Panc1 (cell line): ENCODE measurements around the gene NFATC3. TPM values are rescaled to one million over a fixed set of nuclear protein-coding genes. Genes with fewer than 3 reads are reported as not detected.

Experiments
- ATAC-seq: fragments of 200-7000 bp; cut with Tn5 transposase; 2 replicates; pipeline ENCODE4 v1.9.1; 2020; ENCODE audit warnings: mild to moderate bottlenecking, moderate library complexity
- BruUV-seq: library from RNA; stranded (reverse); fragments of 400-500 nt; replicated peaks from 2 replicates; lab custom pipeline; 2021; lab: Mats Ljungman, UMichigan
- CTCF ChIA-PET: fragments of 300-600 bp; sonication (Branson Sonifier 250); formaldehyde crosslinking; loops from one replicate; lab custom pipeline; 2022; ENCODE audit warnings: antibody characterized with exemption; lab: Charles Lee
- POLR2A ChIA-PET: fragments of 300-600 bp; sonication (Branson Sonifier 250); formaldehyde crosslinking; loops from one replicate; lab custom pipeline; 2022; ENCODE audit warnings: antibody characterized with exemption; lab: Charles Lee
- DNase-seq: peaks from one replicate; pipeline ENCODE4 v3.0.0-alpha.2; 2010; ENCODE audit warnings: low read depth, low spot score
- H3K27ac ChIP-seq: 2 replicates; pipeline ENCODE4 v1.5.1; 2011; ENCODE audit warnings: mild to moderate bottlenecking, low read length, inconsistent platforms
- H3K27me3 ChIP-seq: fragments of 200-500 bp; sonication (Bioruptor generic); 2 replicates; pipeline ENCODE4 v1.6.0; 2014; ENCODE audit warnings: low read length, inconsistent platforms; ENCODE audit not compliant: control insufficient read depth, insufficient read depth
- H3K36me3 ChIP-seq: fragments of 200-500 bp; sonication (Bioruptor generic); 2 replicates; pipeline ENCODE4 v1.5.1; 2014; ENCODE audit warnings: inconsistent platforms, mild to moderate bottlenecking, low read length, moderate library complexity; ENCODE audit not compliant: control insufficient read depth, insufficient read depth
- H3K4me1 ChIP-seq: 2 replicates; pipeline ENCODE4 v1.5.1; 2011; ENCODE audit warnings: inconsistent platforms, mild to moderate bottlenecking, low read length, moderate library complexity; ENCODE audit not compliant: control insufficient read depth, insufficient read depth
- H3K4me3 ChIP-seq, 2 experiments: 2 replicates each; pipeline ENCODE4 v1.5.1; 2011 to 2012; ENCODE audit warnings: low read depth in 2 of 2, low read length in 2 of 2, mild to moderate bottlenecking in 2 of 2, inconsistent platforms in 1 of 2, moderate library complexity in 1 of 2
- H3K9me3 ChIP-seq: fragments of 200-500 bp; sonication (Bioruptor generic); 2 replicates; pipeline ENCODE4 v1.5.1; 2014; ENCODE audit warnings: low read depth, mild to moderate bottlenecking, inconsistent platforms, low read length, moderate library complexity; ENCODE audit not compliant: control insufficient read depth, insufficient read depth
- CTCF ChIP-seq: fragments of 450-650 bp; IDR thresholded peaks from 2 replicates; pipeline ENCODE4 v1.5.1; 2017; ENCODE audit warnings: mild to moderate bottlenecking
- POLR2AphosphoS5 ChIP-seq: IDR thresholded peaks from 2 replicates; pipeline ENCODE4 v1.6.1; 2012; ENCODE audit warnings: mild to moderate bottlenecking, low read depth, low read length, moderate library complexity
- SIN3A ChIP-seq: IDR thresholded peaks from 2 replicates; pipeline ENCODE4 v1.6.1; 2012; ENCODE audit warnings: low read depth, mild to moderate bottlenecking, low read length, moderate library complexity, borderline replicate concordance; ENCODE audit not compliant: insufficient read depth
- TCF7L2 ChIP-seq: IDR thresholded peaks from 2 replicates; pipeline ENCODE4 v1.6.1; 2011; ENCODE audit warnings: mild to moderate bottlenecking, low read depth, low read length, inconsistent platforms
- in situ Hi-C: cut with HindIII; loops from 2 replicates; pipeline ENCODE4 v1.10.0; 2016; ENCODE audit warnings: low sequenced_read_pairs, low pct_unique_long_range_greater_than_20kb
- intact Hi-C: fragments of 100-400 bp; cut with micrococcal nuclease; formaldehyde crosslinking; loops from one replicate; pipeline ENCODE4 v1.10.0; 2022; ENCODE audit not compliant: unreplicated experiment
- total RNA-seq: library from RNA; stranded (reverse); gene quantifications from one replicate; pipeline ENCODE4 v1.2.1, GENCODE V29; 2021; ENCODE audit not compliant: unreplicated experiment
- TF ChIP-seq, protein P1 (sequence below), 2 experiments: IDR thresholded peaks; 2 replicates each; pipeline ENCODE4 v1.6.1; 2011 to 2012; ENCODE audit warnings: low read depth in 2 of 2, control low read depth in 1 of 2, low read length in 1 of 2, mild to moderate bottlenecking in 1 of 2, moderate library complexity in 1 of 2; ENCODE audit not compliant: insufficient read depth in 1 of 2

NFATC3 gene
- total RNA-seq, 1 experiment from 2014 or later, result 24.8 TPM

GRCh38 chr16:68183046-68183445 is 97.9 kb downstream of the NFATC3 start:
- Histone ChIP-seq H3K4me1 (no peaks in the 10 kb centered on the region), H3K36me3 (no peaks in the 10 kb centered on the region), H3K9me3 (no peaks in the 10 kb centered on the region), H3K4me3 (no peak overlapping the region), H3K27ac (no peak overlapping the region), H3K27me3 (no peaks in the 10 kb centered on the region)
- in situ Hi-C loops, result no loop called here
- intact Hi-C loops, result no loop called here
- POLR2A ChIA-PET, result no interaction called here
- TF ChIP-seq TCF7L2, result no peak
- TF ChIP-seq SIN3A, result no peak
- no peak for TF ChIP-seq CTCF
- no peak for TF ChIP-seq POLR2AphosphoS5
- TF ChIP-seq, protein P1, sequence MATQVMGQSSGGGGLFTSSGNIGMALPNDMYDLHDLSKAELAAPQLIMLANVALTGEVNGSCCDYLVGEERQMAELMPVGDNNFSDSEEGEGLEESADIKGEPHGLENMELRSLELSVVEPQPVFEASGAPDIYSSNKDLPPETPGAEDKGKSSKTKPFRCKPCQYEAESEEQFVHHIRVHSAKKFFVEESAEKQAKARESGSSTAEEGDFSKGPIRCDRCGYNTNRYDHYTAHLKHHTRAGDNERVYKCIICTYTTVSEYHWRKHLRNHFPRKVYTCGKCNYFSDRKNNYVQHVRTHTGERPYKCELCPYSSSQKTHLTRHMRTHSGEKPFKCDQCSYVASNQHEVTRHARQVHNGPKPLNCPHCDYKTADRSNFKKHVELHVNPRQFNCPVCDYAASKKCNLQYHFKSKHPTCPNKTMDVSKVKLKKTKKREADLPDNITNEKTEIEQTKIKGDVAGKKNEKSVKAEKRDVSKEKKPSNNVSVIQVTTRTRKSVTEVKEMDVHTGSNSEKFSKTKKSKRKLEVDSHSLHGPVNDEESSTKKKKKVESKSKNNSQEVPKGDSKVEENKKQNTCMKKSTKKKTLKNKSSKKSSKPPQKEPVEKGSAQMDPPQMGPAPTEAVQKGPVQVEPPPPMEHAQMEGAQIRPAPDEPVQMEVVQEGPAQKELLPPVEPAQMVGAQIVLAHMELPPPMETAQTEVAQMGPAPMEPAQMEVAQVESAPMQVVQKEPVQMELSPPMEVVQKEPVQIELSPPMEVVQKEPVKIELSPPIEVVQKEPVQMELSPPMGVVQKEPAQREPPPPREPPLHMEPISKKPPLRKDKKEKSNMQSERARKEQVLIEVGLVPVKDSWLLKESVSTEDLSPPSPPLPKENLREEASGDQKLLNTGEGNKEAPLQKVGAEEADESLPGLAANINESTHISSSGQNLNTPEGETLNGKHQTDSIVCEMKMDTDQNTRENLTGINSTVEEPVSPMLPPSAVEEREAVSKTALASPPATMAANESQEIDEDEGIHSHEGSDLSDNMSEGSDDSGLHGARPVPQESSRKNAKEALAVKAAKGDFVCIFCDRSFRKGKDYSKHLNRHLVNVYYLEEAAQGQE (IDR thresholded peaks at IDR 0.05; ENCODE audit: insufficient read depth in 1 of 2, low read depth in 2 of 2, low read length in 1 of 2), result no peak
- DNase-seq (no peak), ATAC-seq (no peak)
- BruUV-seq, result no TSS peak
- CTCF ChIA-PET, result no interaction called here

- TF ChIP-seq CTCF (no peak), TCF7L2 (no peak), SIN3A (no peak), POLR2AphosphoS5 (no peak)
- TF ChIP-seq, protein P1 (IDR thresholded peaks at IDR 0.05; ENCODE audit: insufficient read depth in 1 of 2, low read depth in 2 of 2, low read length in 1 of 2), result no peak
- Histone ChIP-seq H3K4me3 (no peak overlapping the region), H3K36me3 (peaks cover 2% of the 10 kb centered on the region; the same call in 1 of the 2 replicates), H3K27ac (no peak overlapping the region), H3K9me3 (no peaks in the 10 kb centered on the region), H3K27me3 (no peaks in the 10 kb centered on the region), H3K4me1 (no peaks in the 10 kb centered on the region)
- ChIA-PET POLR2A (no interaction called here), CTCF (no interaction called here)
- intact Hi-C loops (no loop called here), in situ Hi-C loops (no loop called here)
- ATAC-seq (no peak), DNase-seq (no peak)
- no TSS peak for BruUV-seq
These were observed 101.7 kb downstream of the NFATC3 start for GRCh38 chr16:68186877-68187276.
